GM10266 (cell line): ENCODE measurements around the gene SCD5.

Source experiments
- DNase-seq: peaks from one replicate; pipeline ENCODE4 v3.0.0; 2012; ENCODE audit errors: extremely low spot score
- TF ChIP-seq, protein P1 (sequence below): IDR thresholded peaks from 2 replicates; pipeline ENCODE4 v1.5.1; 2012; ENCODE audit warnings: mild to moderate bottlenecking, low read depth; ENCODE audit not compliant: control insufficient read depth, insufficient read depth; ENCODE audit errors: missing control alignments

SCD5 gene

DNA sequence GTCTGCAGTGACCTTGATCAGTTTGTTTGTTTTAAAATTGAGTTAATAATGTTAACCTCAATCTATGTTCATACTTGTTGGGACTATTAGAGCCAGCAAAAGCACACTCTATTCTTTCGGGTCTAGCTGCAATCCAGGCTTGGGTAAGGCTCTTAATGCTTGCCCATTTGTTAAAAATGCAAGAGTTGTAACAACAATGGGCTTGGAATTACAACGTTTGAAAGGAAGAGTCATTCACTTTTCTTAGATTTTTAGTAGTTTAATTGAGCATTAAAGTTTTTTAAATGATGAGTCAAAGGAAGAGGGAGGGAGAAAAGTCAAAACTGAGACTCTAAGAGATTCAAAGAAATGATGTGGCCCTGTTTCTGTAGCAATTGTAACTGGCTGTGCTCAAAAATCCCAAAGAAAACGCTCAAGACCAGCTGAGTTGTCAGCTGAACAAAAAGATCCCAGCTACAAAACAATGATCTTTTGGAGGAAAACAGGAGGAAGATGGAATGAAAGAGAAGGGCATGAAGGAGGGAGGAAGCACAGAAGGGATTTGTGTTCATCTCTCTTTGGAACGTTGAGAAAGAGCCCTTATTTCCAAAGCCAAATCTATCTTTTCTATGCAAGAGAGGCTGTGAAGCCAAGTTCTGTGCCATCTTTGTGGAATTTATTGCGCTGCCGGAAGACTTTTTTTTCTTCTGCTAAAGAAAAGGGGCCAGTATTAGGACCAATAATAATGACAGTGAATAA lies 5.5 kb downstream of the SCD5 start:
- TF ChIP-seq, protein P1, sequence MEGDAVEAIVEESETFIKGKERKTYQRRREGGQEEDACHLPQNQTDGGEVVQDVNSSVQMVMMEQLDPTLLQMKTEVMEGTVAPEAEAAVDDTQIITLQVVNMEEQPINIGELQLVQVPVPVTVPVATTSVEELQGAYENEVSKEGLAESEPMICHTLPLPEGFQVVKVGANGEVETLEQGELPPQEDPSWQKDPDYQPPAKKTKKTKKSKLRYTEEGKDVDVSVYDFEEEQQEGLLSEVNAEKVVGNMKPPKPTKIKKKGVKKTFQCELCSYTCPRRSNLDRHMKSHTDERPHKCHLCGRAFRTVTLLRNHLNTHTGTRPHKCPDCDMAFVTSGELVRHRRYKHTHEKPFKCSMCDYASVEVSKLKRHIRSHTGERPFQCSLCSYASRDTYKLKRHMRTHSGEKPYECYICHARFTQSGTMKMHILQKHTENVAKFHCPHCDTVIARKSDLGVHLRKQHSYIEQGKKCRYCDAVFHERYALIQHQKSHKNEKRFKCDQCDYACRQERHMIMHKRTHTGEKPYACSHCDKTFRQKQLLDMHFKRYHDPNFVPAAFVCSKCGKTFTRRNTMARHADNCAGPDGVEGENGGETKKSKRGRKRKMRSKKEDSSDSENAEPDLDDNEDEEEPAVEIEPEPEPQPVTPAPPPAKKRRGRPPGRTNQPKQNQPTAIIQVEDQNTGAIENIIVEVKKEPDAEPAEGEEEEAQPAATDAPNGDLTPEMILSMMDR = no peak
- DNase-seq = no peak

DNA sequence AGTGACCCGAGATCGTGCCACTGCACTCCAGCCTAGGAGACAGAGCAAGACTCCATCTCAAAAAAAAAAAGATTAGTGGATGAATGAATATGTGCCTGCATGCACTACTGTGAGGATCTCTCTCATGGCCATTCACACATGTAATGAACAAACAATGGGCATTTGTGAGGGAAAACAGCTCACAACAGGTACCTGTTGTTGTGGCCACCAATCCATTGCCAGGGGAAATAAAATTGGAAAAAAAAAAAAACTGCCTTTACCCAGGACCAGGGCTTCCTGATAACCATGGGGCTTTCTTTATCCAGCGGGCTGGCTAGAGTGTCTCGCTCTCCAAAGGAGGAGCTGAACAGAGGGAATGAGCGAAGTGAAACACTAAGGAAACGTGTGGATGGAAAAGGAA lies 7.4 kb downstream of the SCD5 start:
- TF ChIP-seq, protein P1 = no peak
- no peak for DNase-seq

DNA sequence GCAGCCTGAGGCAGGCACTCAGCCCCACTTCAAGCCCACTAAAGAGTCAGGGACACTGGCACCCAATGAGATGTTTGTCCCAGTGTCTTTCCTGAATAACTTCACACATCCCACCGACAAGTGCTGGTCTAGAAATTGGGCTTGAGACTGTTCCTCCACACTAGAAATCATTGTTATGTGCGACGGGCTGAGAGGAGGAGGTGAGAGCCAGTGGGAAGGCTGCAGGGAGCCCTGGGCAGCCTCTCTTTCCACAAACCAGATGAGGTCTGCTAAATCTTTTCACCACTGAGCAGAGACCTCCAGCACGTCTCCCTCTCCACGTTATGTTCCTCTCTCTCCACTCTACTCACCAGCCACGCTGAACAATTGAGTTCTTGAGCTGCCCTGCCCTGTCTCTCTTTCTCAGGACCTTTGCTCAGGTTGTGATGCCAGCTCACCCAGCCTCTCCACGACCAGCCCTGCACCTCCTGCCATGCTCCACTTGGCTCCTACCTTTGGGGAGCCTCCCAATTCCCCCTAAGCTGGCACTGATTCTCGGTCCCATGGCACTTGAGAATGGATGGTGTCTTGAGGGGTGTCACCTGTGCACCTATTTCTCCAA lies 8.4 kb downstream of the SCD5 start:
- no peak for DNase-seq
- TF ChIP-seq, protein P1 = no peak

DNA sequence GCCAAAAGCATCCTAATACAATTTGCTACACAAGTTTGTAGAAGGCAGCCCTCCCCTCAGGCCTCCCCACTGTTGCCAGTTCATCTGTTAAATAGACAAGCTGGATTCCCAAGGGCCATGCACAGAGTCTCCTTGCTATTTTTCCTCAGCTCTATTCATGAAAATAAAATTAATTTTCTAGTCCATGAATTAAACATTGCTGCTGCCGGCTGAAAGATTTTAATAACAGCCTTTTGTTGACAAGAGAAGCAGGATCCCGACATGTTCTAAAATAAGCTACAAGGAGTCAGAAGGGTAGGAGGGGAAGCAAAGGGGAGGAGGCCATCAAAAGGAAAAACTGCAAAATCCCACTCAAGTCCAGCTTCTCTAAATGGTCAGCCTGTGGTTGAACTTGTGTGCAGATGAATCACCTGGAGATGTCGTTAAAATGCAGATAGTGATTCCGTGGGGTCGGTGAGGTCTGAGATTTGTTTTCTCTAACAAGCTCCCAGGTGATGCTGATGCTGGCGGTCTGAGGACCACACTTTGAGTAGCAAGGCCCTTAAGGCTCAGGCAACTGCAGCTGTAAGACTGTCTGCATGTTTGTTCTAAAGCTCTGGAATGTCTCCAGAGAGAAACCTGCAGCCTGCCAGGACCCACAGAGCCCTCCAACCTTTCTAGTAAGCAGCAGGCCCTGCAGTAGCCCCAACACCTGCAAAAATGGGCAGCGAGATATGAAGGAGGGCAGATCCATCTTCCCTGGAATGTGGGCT lies 9.4 kb downstream of the SCD5 start:
- no peak for DNase-seq
- TF ChIP-seq, protein P1 = no peak

DNA sequence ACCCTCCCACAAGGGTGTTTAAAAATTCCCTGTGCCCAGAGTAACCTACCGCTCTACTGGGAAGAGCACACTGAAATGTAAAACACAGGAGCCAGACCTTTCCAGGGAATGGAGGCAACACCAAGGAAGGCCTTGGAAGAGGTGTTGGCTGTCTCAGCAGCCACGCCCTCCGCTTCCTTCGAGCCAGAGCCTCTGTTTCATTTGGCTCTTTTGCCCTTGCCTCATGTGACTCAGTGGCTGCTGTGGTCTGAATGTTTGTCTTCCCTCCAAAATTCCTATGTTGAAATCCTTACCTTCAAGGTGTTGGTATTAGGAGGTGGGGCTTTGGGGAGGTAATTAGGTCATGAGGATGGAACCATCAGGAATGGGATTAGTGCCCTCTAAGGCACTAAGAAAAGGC lies 11.3 kb downstream of the SCD5 start:
- TF ChIP-seq, protein P1 = no peak
- no peak for DNase-seq

DNA sequence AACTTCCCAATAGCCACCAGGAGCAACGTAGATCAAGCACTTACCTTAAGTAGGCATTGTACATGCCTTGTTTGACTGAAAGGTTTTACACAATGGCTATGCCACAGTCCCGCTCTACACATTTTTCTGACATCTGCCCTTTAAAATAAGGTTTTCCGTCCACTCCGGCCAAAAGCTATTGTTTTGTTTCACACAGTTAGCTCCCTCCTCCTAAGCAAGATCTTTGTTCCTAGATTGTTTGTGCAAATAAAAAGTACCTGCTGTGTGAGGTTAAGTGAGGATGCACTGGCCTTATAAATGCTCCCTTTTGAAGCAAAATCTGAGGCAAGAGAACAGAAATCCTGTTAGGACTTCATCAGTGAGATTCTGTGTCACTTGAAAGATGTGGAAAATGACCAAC lies 11.8 kb downstream of the SCD5 start:
- TF ChIP-seq, protein P1 = no peak
- DNase-seq = no peak
